HFF-Myc (cell line): Measurements from ENCODE around the gene LDLR.
"Not testable (repeated sequence)": the region's sequence is repeated elsewhere in the genome, so short reads cannot be mapped to it uniquely, and the experiment has no call there.

Experiments
- DNase-seq: peaks from one replicate; pipeline ENCODE4 v3.0.0-alpha.2; 2011; ENCODE audit warnings: low read depth; ENCODE audit errors: extremely low read depth
- H3K4me3 ChIP-seq: replicated peaks from 2 replicates; pipeline ENCODE4 v1.5.1; 2011; ENCODE audit warnings: low read depth, mild to moderate bottlenecking, control low read depth, low read length
- CTCF ChIP-seq: IDR thresholded peaks from 2 replicates; pipeline ENCODE4 v1.5.1; 2012; ENCODE audit warnings: mild to moderate bottlenecking, low read depth, low read length, control low read depth; ENCODE audit errors: missing control alignments

Gene LDLR

GRCh38 chr19:11152318-11153062 lies 63.2 kb downstream of the LDLR start:
- H3K4me3 ChIP-seq = no peak overlapping the region
- DNase-seq = no peak

GRCh38 chr19:11154683-11155047 lies 65.4 kb downstream of the LDLR start:
- no peak for TF ChIP-seq CTCF
- H3K4me3 ChIP-seq = peak overlapping the region; percentile 97
- no peak for DNase-seq

More at GRCh38 chr19:11152318-11153062, 63.2 kb downstream of the LDLR start:
- no peak for TF ChIP-seq CTCF

- peak within 1 kb of the TSS; percentile 97 for H3K4me3 ChIP-seq
- peak; percentile 96 for DNase-seq
- TF ChIP-seq CTCF = no peak
Measured at GRCh38 chr19:11155373-11156120, 66.3 kb downstream of the LDLR start, which contains the start of gene SPC24. Gene SPC24, minus strand, starts transcription at chr19:11155782. Its CDS starts 6 bp downstream, at chr19:11155776.

- DNase-seq = no peak
- no peak overlapping the region for H3K4me3 ChIP-seq
- no peak for TF ChIP-seq CTCF
Measured at GRCh38 chr19:11159598-11160439, 70.6 kb downstream of the LDLR start.

GRCh38 chr19:11160440-11160768 lies 71.1 kb downstream of the LDLR start:
- not testable (repeated sequence) for H3K4me3 ChIP-seq, DNase-seq

GRCh38 chr19:11164296-11164695 lies 75.0 kb downstream of the LDLR start:
- H3K4me3 ChIP-seq = no peak overlapping the region
- no peak for DNase-seq
- TF ChIP-seq CTCF = no peak
